Activated CD4-positive, alpha-beta memory T cell treated with anti-CD3 and anti-CD28 coated beads, Interleukin-2, amount 10 ng/mL, durations not matched to agents 7 days and 5 days (primary cell): ENCODE data around the gene ABHD11. TPM values are rescaled to one million over a fixed set of nuclear protein-coding genes. Genes with fewer than 3 reads are reported as not detected.

Experiments
- CTCF ChIA-PET: fragments of 350-600 bp; sonication (Branson Sonifier 250); formaldehyde crosslinking; loops from one replicate; lab custom pipeline; 2021; ENCODE audit warnings: antibody characterized with exemption, inconsistent platforms; lab: Charles Lee
- POLR2A ChIA-PET: fragments of 350-600 bp; sonication (Branson Sonifier 250); formaldehyde crosslinking; loops from one replicate; lab custom pipeline; 2021; ENCODE audit warnings: antibody characterized with exemption; lab: Charles Lee
- DNase-seq: peaks from one replicate; pipeline ENCODE4 v3.0.0-alpha.2; 2020
- H3K27ac Mint-ChIP-seq: one replicate; pipeline ENCODE4 v1.8.0; 2021; ENCODE audit warnings: mild to moderate bottlenecking, mixed read lengths
- H3K27me3 Mint-ChIP-seq: one replicate; pipeline ENCODE4 v1.8.0; 2021; ENCODE audit warnings: mixed read lengths
- H3K36me3 Mint-ChIP-seq: one replicate; pipeline ENCODE4 v1.8.0; 2021; ENCODE audit warnings: low read depth, mixed read lengths
- H3K4me1 Mint-ChIP-seq: one replicate; pipeline ENCODE4 v1.8.0; 2021; ENCODE audit warnings: mixed read lengths
- H3K4me3 Mint-ChIP-seq: one replicate; pipeline ENCODE4 v1.8.0; 2021; ENCODE audit warnings: mild to moderate bottlenecking, mixed read lengths
- H3K9me3 Mint-ChIP-seq: one replicate; pipeline ENCODE4 v1.8.0; 2021; ENCODE audit warnings: mixed read lengths
- total RNA-seq, 2 experiments: library from RNA; stranded (reverse); gene quantifications; one replicate each; pipeline ENCODE4 v1.2.3, GENCODE V29; 2021

Gene ABHD11
- total RNA-seq, 2 experiments from 2014 or later, result 12.3 to 13.7 TPM

- H3K27me3 Mint-ChIP-seq, result no peaks in the 10 kb centered on the region
- CTCF ChIA-PET, result interaction anchor here (1.0 to 8.0 kb wide), 7 partner anchors 10 to 219 kb away, joined by 3 to 77 read pairs (median 6); partner anchors contain the start of genes METTL27 and VPS37D
- peak overlapping the region; percentile 86 for H3K4me3 Mint-ChIP-seq
- peak overlapping the region; percentile 92 for H3K27ac Mint-ChIP-seq
- POLR2A ChIA-PET, result interaction anchor here (0.8 to 3.0 kb wide), 12 partner anchors 17 to 437 kb away, joined by 3 to 11 read pairs (median 8); partner anchors contain the start of genes BAZ1B, BCL7B, BUD23 and DNAJC30
- peaks cover 24% of the 10 kb centered on the region for H3K4me1 Mint-ChIP-seq
- peaks cover 4% of the 10 kb centered on the region for H3K36me3 Mint-ChIP-seq
- H3K9me3 Mint-ChIP-seq, result no peaks in the 10 kb centered on the region
- peak; percentile 65 for DNase-seq
These were observed 386 bp downstream of the ABHD11 start for GRCh38 chr7:73738220-73738611.

- peaks cover 4% of the 10 kb centered on the region for H3K36me3 Mint-ChIP-seq
- peak overlapping the region; percentile 92 for H3K27ac Mint-ChIP-seq
- ChIA-PET POLR2A (interaction anchor here (1.0 to 3.0 kb wide), 9 partner anchors 18 to 438 kb away, joined by 3 to 11 read pairs (median 8); partner anchors contain the start of genes BAZ1B, BCL7B, BUD23 and DNAJC30), CTCF (interaction anchor here (1.1 to 8.0 kb wide), 7 partner anchors 12 to 129 kb away, joined by 3 to 77 read pairs (median 6); partner anchors contain the start of genes METTL27 and VPS37D)
- H3K4me1 Mint-ChIP-seq, result peaks cover 24% of the 10 kb centered on the region
- DNase-seq, result no peak
- peak overlapping the region; percentile 86 for H3K4me3 Mint-ChIP-seq
- no peaks in the 10 kb centered on the region for H3K9me3 Mint-ChIP-seq
- H3K27me3 Mint-ChIP-seq, result no peaks in the 10 kb centered on the region
These were observed 947 bp downstream of the ABHD11 start for GRCh38 chr7:73737491-73738219.

- Mint-ChIP-seq H3K9me3 (no peaks in the 10 kb centered on the region), H3K4me3 (peak overlapping the region; percentile 17), H3K36me3 (peaks cover 4% of the 10 kb centered on the region), H3K27ac (no peak overlapping the region), H3K27me3 (no peaks in the 10 kb centered on the region), H3K4me1 (peaks cover 24% of the 10 kb centered on the region)
- ChIA-PET CTCF (interaction anchor here (0.6 to 8.0 kb wide), 4 partner anchors 74 to 129 kb away, joined by 3 to 77 read pairs (median 4); no protein-coding TSS in a partner anchor), POLR2A (interaction anchor here (3.0 kb wide), 1 partner anchor 20 kb away, joined by 11 read pairs; no protein-coding TSS in a partner anchor)
- no peak for DNase-seq
These were observed 1.7 kb downstream of the ABHD11 start for GRCh38 chr7:73736885-73737284.

GRCh38 chr7:73735528-73735905 is 3.1 kb downstream of the ABHD11 start:
- Mint-ChIP-seq H3K4me1 (peaks cover 24% of the 10 kb centered on the region), H3K27ac (peak overlapping the region; percentile 70), H3K36me3 (peaks cover 4% of the 10 kb centered on the region), H3K9me3 (no peaks in the 10 kb centered on the region), H3K4me3 (no peak overlapping the region), H3K27me3 (no peaks in the 10 kb centered on the region)
- ChIA-PET POLR2A (interaction anchor here (0.9 to 1.8 kb wide), 3 partner anchors 9 to 129 kb away, joined by 3 to 14 read pairs (median 3); partner anchors contain the start of gene STX1A), CTCF (interaction anchor here (1.2 to 8.0 kb wide), 8 partner anchors 11 to 214 kb away, joined by 3 to 77 read pairs (median 6); no protein-coding TSS in a partner anchor)
- no peak for DNase-seq

- POLR2A ChIA-PET, result interaction anchor here (0.9 to 1.8 kb wide), 5 partner anchors 10 to 213 kb away, joined by 3 to 14 read pairs (median 3); partner anchors contain the start of genes BAZ1B and STX1A
- no peaks in the 10 kb centered on the region for H3K9me3 Mint-ChIP-seq
- no peaks in the 10 kb centered on the region for H3K27me3 Mint-ChIP-seq
- H3K4me3 Mint-ChIP-seq, result no peak overlapping the region
- DNase-seq, result peak; percentile 87
- H3K36me3 Mint-ChIP-seq, result peaks cover 4% of the 10 kb centered on the region
- H3K27ac Mint-ChIP-seq, result peak overlapping the region; percentile 70
- H3K4me1 Mint-ChIP-seq, result peaks cover 24% of the 10 kb centered on the region
- CTCF ChIA-PET, result interaction anchor here (0.6 to 8.0 kb wide), 29 partner anchors 10 to 283 kb away, joined by 3 to 77 read pairs (median 4); partner anchors contain the start of gene BAZ1B
These were observed 3.7 kb downstream of the ABHD11 start for GRCh38 chr7:73734619-73735527.

- H3K4me3 Mint-ChIP-seq, result no peak overlapping the region
- peaks cover 15% of the 10 kb centered on the region for H3K4me1 Mint-ChIP-seq
- H3K9me3 Mint-ChIP-seq, result no peaks in the 10 kb centered on the region
- H3K36me3 Mint-ChIP-seq, result peaks cover 4% of the 10 kb centered on the region
- no peak for DNase-seq
- POLR2A ChIA-PET, result no interaction called here
- peaks cover 8% of the 10 kb centered on the region for H3K27me3 Mint-ChIP-seq
- H3K27ac Mint-ChIP-seq, result no peak overlapping the region
- CTCF ChIA-PET, result interaction anchor here (0.7 to 8.0 kb wide), 2 partner anchors 16 to 124 kb away, joined by 4 to 77 read pairs; no protein-coding TSS in a partner anchor
These were observed 6.2 kb downstream of the ABHD11 start for GRCh38 chr7:73732397-73732796.

GRCh38 chr7:73730485-73730884 is 8.1 kb downstream of the ABHD11 start:
- ChIA-PET CTCF (no interaction called here), POLR2A (no interaction called here)
- H3K27me3 Mint-ChIP-seq, result peaks cover 10% of the 10 kb centered on the region
- no peak overlapping the region for H3K27ac Mint-ChIP-seq
- no peak overlapping the region for H3K4me3 Mint-ChIP-seq
- H3K9me3 Mint-ChIP-seq, result no peaks in the 10 kb centered on the region
- DNase-seq, result no peak
- peaks cover 9% of the 10 kb centered on the region for H3K4me1 Mint-ChIP-seq
- no peaks in the 10 kb centered on the region for H3K36me3 Mint-ChIP-seq

GRCh38 chr7:73728551-73728950 is 10.1 kb downstream of the ABHD11 start:
- Mint-ChIP-seq H3K4me1 (no peaks in the 10 kb centered on the region), H3K27ac (no peak overlapping the region), H3K4me3 (no peak overlapping the region), H3K9me3 (no peaks in the 10 kb centered on the region), H3K36me3 (no peaks in the 10 kb centered on the region), H3K27me3 (peaks cover 15% of the 10 kb centered on the region)
- DNase-seq, result no peak
- ChIA-PET CTCF (interaction anchor here (0.7 to 1.8 kb wide), 5 partner anchors 10 to 241 kb away, joined by 3 to 20 read pairs (median 3); partner anchors contain the start of gene ABHD11), POLR2A (interaction anchor here (1.4 to 1.6 kb wide), 2 partner anchors 11 to 12 kb away, joined by 3 read pairs; partner anchors contain the start of gene ABHD11)

GRCh38 chr7:73727952-73728351 is 10.7 kb downstream of the ABHD11 start:
- CTCF ChIA-PET, result interaction anchor here (1.0 to 1.8 kb wide), 3 partner anchors 10 to 121 kb away, joined by 3 to 20 read pairs (median 4); partner anchors contain the start of gene ABHD11
- H3K27ac Mint-ChIP-seq, result no peak overlapping the region
- no peak overlapping the region for H3K4me3 Mint-ChIP-seq
- H3K36me3 Mint-ChIP-seq, result no peaks in the 10 kb centered on the region
- no peak for DNase-seq
- no peaks in the 10 kb centered on the region for H3K9me3 Mint-ChIP-seq
- H3K4me1 Mint-ChIP-seq, result no peaks in the 10 kb centered on the region
- POLR2A ChIA-PET, result interaction anchor here (1.4 to 1.6 kb wide), 2 partner anchors 11 to 13 kb away, joined by 3 read pairs; partner anchors contain the start of gene ABHD11
- peaks cover 15% of the 10 kb centered on the region for H3K27me3 Mint-ChIP-seq

GRCh38 chr7:73726083-73726466 is 12.5 kb downstream of the ABHD11 start:
- no peak overlapping the region for H3K4me3 Mint-ChIP-seq
- H3K27me3 Mint-ChIP-seq, result peaks cover 22% of the 10 kb centered on the region
- ChIA-PET CTCF (interaction anchor here (1.0 to 4.7 kb wide), 7 partner anchors 12 to 207 kb away, joined by 3 to 54 read pairs (median 7); partner anchors contain the start of gene ABHD11), POLR2A (interaction anchor here (1.0 kb wide), 1 partner anchor 15 kb away, joined by 3 read pairs; no protein-coding TSS in a partner anchor)
- no peak for DNase-seq
- no peaks in the 10 kb centered on the region for H3K36me3 Mint-ChIP-seq
- no peaks in the 10 kb centered on the region for H3K9me3 Mint-ChIP-seq
- H3K4me1 Mint-ChIP-seq, result no peaks in the 10 kb centered on the region
- no peak overlapping the region for H3K27ac Mint-ChIP-seq

GRCh38 chr7:73723813-73724212 is 14.8 kb downstream of the ABHD11 start:
- ChIA-PET CTCF (interaction anchor here (0.7 to 4.7 kb wide), 5 partner anchors 11 to 118 kb away, joined by 3 to 54 read pairs (median 7); no protein-coding TSS in a partner anchor), POLR2A (no interaction called here)
- Mint-ChIP-seq H3K27ac (no peak overlapping the region), H3K4me1 (peaks cover 5% of the 10 kb centered on the region), H3K36me3 (no peaks in the 10 kb centered on the region), H3K27me3 (peaks cover 28% of the 10 kb centered on the region), H3K9me3 (no peaks in the 10 kb centered on the region), H3K4me3 (no peak overlapping the region)
- no peak for DNase-seq
